BLaER1 treated with 17β-estradiol and CSF1 and Interleukin-3, amounts not matched to agents 10 nM and 100 nM (cell line): Measurements from ENCODE around the gene ADAMTS3.

Source experiments
- H3K27ac ChIP-seq, 11 experiments: shearing (Covaris generic); formaldehyde crosslinking; 2 replicates each; pipeline ENCODE4 v1.8.1; 2022
- H3K27me3 ChIP-seq, 11 experiments: shearing (Covaris generic); formaldehyde crosslinking; 2 replicates each; pipeline ENCODE4 v1.8.1; 2022
- H3K36me3 ChIP-seq, 11 experiments: shearing (Covaris generic); formaldehyde crosslinking; 2 replicates each; pipeline ENCODE4 v1.8.1; 2022
- H3K4me1 ChIP-seq, 10 experiments: shearing (Covaris generic); formaldehyde crosslinking; 2 replicates each; pipeline ENCODE4 v1.8.1; 2022
- H3K4me2 ChIP-seq, 11 experiments: shearing (Covaris generic); formaldehyde crosslinking; 2 replicates each; pipeline ENCODE4 v1.8.1; 2022
- H3K4me3 ChIP-seq, 10 experiments: shearing (Covaris generic); formaldehyde crosslinking; 2 replicates each; pipeline ENCODE4 v1.8.1; 2022
- H3K9ac ChIP-seq, 11 experiments: shearing (Covaris generic); formaldehyde crosslinking; 2 replicates each; pipeline ENCODE4 v1.8.1; 2022
- H3K9me3 ChIP-seq, 11 experiments: shearing (Covaris generic); formaldehyde crosslinking; replicated peaks in 1 of 11; 2 replicates each; pipeline ENCODE4 v1.8.1; 2022
- H4K20me1 ChIP-seq, 11 experiments: shearing (Covaris generic); formaldehyde crosslinking; 2 replicates each; pipeline ENCODE4 v1.8.1; 2022
- Cebpa-rat ChIP-seq, 11 experiments: shearing (Covaris generic); IDR thresholded peaks; 2 replicates each; pipeline ENCODE4 v1.8.1; 2022

Gene ADAMTS3

DNA sequence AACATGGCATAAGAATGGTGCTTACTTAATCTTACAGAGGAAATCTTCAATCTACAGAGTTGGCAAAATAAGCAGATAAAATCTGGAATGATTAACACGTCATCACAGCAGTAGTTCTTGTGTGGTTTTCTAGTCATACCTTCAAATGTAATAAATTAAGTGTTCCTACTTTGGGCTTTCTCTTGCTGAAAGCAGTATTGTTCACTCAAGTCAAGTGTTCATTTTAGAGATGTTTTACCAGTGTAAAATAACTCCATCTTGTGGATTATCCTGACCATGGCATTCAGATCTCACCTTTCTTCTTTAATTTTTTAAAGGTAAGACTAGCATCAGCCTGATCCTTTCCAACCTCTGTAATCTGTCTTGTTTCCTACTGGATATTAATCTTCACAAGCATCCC, 72.9 kb downstream of the ADAMTS3 start:
- Histone ChIP-seq H3K9ac (no peak overlapping the region), H3K27me3 (no peaks in the 10 kb centered on the region), H3K4me2 (no peak overlapping the region), H3K4me3 (no peak overlapping the region), H3K27ac (no peak overlapping the region), H3K4me1 (no peaks in the 10 kb centered on the region), H3K9me3 (peaks cover 16 to 30% (median 21%) of the 10 kb centered on the region in 11 experiments; a peak in 21 of 22 replicates), H4K20me1 (no peaks in the 10 kb centered on the region), H3K36me3 (no peaks in the 10 kb centered on the region)
- no peak for TF ChIP-seq Cebpa-rat (IDR thresholded peaks at IDR 0.05)

DNA sequence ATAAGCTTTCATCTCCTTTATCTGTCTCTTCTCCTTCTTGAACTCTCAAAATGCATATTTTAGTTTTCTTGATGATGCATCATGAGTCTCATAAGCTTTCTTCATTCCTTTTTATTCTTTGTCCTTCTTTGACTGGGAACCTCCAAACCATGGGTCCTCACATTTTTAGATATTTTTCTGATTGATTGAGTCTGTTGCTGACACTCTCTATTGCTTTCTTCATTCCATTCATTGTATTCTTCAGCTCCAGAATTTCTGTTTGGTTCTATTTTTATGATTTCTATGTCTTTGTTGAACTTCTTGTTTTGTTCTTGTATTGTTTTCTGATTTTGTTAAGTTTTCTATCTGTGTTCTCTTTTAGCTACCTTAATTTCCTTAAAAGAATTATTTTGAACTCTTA, 74.9 kb downstream of the ADAMTS3 start:
- Histone ChIP-seq H3K9me3 (peaks cover 6 to 14% (median 11%) of the 10 kb centered on the region in 11 experiments; a peak in 15 of 22 replicates), H3K4me3 (no peak overlapping the region), H3K27me3 (no peaks in the 10 kb centered on the region), H3K4me1 (no peaks in the 10 kb centered on the region), H3K4me2 (no peak overlapping the region), H3K36me3 (no peaks in the 10 kb centered on the region), H4K20me1 (no peaks in the 10 kb centered on the region), H3K9ac (no peak overlapping the region), H3K27ac (no peak overlapping the region)
- no peak for TF ChIP-seq Cebpa-rat (IDR thresholded peaks at IDR 0.05)

DNA sequence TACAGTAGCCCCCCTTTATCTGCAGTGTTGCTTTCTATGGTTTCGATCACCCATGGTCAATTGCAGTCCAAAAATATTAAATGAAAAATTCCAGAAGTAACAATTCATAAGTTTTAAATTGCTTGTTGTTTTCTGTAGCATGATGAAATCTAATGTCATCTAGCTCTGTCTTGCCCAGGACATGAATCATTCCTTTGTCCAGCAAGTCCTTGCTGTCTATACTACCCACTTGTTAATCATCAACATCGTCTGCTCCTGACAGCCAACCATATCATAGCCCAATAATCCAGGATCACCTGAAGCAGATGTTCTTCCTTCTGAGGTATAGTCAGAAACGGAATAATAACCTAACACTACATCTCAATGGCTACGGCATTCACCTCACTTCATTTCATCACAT, 79.8 kb downstream of the ADAMTS3 start:
- H3K9ac ChIP-seq = no peak overlapping the region

DNA sequence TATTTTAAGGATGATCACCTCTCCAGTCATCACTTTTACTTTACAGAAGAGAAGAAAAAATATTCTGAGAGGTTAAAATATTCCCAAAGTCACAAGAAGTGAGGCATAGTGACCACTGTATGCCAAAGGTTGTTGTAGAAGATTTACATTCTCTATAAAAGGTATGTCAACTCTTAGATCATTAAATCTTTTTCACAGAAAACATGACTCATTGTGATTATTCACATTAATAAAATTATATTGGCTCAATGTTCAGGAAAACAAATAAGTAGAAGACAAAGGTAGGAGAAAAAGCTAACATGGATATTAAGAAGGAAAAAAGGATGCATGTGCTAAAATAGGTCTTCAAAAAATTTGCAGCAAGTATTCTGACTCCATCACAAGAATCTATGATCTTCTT, 82.0 kb downstream of the ADAMTS3 start:
- no peak overlapping the region for H3K4me3 ChIP-seq
- H3K9ac ChIP-seq = no peak overlapping the region
- no peak for TF ChIP-seq Cebpa-rat (IDR thresholded peaks at IDR 0.05)
- no peaks in the 10 kb centered on the region for H3K36me3 ChIP-seq
- no peaks in the 10 kb centered on the region for H4K20me1 ChIP-seq
- no peaks in the 10 kb centered on the region for H3K27me3 ChIP-seq
- H3K4me1 ChIP-seq = no peaks in the 10 kb centered on the region
- H3K27ac ChIP-seq = no peak overlapping the region
- no peak overlapping the region for H3K4me2 ChIP-seq
- peaks cover 0 to 8% (median 0%) of the 10 kb centered on the region in 11 experiments; a peak in 1 of 22 replicates for H3K9me3 ChIP-seq

More for the DNA sequence above, 79.8 kb downstream of the ADAMTS3 start:
- Histone ChIP-seq H3K4me3 (no peak overlapping the region), H3K27ac (no peak overlapping the region), H3K36me3 (no peaks in the 10 kb centered on the region), H3K27me3 (no peaks in the 10 kb centered on the region), H4K20me1 (no peaks in the 10 kb centered on the region), H3K4me2 (no peak overlapping the region), H3K4me1 (no peaks in the 10 kb centered on the region), H3K9me3 (peaks cover 0 to 7% (median 4%) of the 10 kb centered on the region in 11 experiments; a peak in 7 of 22 replicates)
- TF ChIP-seq Cebpa-rat (IDR thresholded peaks at IDR 0.05) = no peak

DNA sequence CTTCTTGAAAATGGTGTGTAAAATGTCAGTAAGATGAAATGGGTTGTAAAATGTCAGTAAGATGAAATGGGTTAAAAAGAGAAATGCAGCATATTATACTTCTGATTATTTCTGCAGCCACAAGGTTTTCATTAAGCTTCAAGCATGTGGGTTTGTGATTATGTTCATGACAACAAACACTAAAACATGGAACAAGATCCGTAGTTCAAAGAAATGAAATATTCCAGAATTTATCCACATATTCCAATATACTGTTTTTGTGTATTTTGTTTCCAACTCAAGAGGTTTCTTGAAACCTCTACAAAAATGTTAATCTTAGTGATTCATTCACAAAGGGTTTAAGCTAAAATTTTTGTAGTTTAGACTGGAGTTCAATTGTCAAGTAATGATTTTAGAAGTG, 84.0 kb downstream of the ADAMTS3 start:
- no peaks in the 10 kb centered on the region for H3K4me1 ChIP-seq
- H3K27ac ChIP-seq = no peak overlapping the region
- no peak for TF ChIP-seq Cebpa-rat (IDR thresholded peaks at IDR 0.05)
- H3K27me3 ChIP-seq = no peaks in the 10 kb centered on the region
- no peaks in the 10 kb centered on the region for H3K36me3 ChIP-seq
- no peak overlapping the region for H3K9ac ChIP-seq
- H4K20me1 ChIP-seq = no peaks in the 10 kb centered on the region
- peaks cover 0 to 8% (median 0%) of the 10 kb centered on the region in 11 experiments; a peak in 1 of 22 replicates for H3K9me3 ChIP-seq
- H3K4me2 ChIP-seq = no peak overlapping the region
- H3K4me3 ChIP-seq = no peak overlapping the region

DNA sequence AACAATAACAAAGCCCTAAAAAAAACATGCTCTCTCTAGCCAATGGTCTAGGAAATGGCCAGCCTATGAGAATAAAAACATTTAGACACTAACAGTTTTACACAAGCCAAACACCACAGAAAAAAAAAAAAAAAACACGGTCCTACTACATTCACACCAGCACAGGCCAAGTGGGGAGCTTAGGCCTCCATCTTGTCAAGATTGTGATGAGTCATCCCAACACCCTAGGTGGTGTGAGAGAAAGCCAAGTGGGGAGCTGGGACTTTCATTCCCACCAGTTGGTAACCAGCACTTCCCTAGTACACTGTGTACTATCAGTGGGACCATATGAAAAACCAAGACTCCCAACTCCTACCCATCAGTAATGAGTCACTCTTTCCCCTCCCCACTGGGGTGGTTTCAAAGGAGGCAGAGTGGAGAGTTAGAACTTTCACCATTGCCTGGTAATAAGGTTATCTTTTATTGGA, 95.6 kb downstream of the ADAMTS3 start:
- Histone ChIP-seq H3K36me3 (no peaks in the 10 kb centered on the region), H3K4me2 (no peak overlapping the region), H4K20me1 (no peaks in the 10 kb centered on the region), H3K27me3 (no peaks in the 10 kb centered on the region), H3K9ac (no peak overlapping the region), H3K4me1 (no peaks in the 10 kb centered on the region), H3K9me3 (no peaks in the 10 kb centered on the region; a peak in 1 of 22 replicates), H3K4me3 (no peak overlapping the region), H3K27ac (no peak overlapping the region)
- no peak for TF ChIP-seq Cebpa-rat (IDR thresholded peaks at IDR 0.05)

DNA sequence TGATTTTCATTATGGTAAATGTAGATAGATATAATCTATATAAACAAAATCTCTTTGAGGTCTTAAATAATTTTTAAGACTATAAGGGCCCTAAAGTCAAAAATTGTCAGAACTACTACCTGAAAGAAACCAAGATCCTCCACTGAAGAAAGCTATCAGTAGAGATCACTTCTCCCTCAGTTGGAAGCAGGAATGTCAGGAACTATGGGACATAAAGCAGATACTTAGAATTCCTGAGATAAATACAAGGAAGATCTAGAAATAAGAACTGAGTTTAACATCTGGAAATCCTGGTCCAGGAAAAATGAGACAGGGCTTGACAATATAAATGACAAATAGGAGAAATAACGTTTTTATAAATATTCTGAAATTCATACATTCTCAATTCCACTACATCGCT, 97.2 kb downstream of the ADAMTS3 start:
- Histone ChIP-seq H4K20me1 (no peaks in the 10 kb centered on the region), H3K36me3 (no peaks in the 10 kb centered on the region), H3K27ac (no peak overlapping the region), H3K4me3 (no peak overlapping the region), H3K9ac (no peak overlapping the region), H3K4me1 (no peaks in the 10 kb centered on the region), H3K9me3 (no peaks in the 10 kb centered on the region; a peak in 1 of 22 replicates), H3K27me3 (no peaks in the 10 kb centered on the region), H3K4me2 (no peak overlapping the region)
- TF ChIP-seq Cebpa-rat (IDR thresholded peaks at IDR 0.05) = no peak

DNA sequence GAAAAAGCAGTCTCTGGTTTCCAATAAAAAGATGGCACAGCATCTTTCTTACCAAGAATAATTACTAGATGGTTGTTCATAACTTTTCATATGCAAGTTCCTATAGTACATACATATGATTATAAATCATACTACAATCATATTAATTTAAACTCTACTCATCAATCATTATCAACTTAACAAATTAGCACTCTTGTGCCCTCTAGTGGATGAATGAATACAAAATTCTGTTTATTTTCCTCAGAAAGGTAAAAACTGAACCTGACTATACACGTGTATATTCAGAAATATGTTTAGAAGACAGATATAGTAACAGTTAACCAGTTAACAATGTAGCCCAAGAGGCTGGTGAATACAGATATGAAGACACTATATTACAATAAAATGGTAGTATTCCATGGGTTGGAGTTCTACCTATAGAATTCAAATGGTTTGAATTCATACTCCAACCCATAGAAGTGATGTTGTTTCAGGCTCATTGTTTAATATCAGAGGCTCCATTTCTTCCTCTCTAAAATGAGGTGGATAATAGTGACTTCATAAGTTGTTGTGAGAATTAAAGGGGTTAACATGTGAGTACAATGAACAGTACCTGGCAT, 100.0 kb downstream of the ADAMTS3 start:
- Histone ChIP-seq H3K4me3 (no peak overlapping the region), H3K36me3 (no peaks in the 10 kb centered on the region), H3K4me1 (no peaks in the 10 kb centered on the region), H3K9ac (no peak overlapping the region), H3K4me2 (no peak overlapping the region), H3K9me3 (no peaks in the 10 kb centered on the region; a peak in 1 of 22 replicates), H3K27me3 (no peaks in the 10 kb centered on the region), H4K20me1 (no peaks in the 10 kb centered on the region), H3K27ac (no peak overlapping the region)
- no peak for TF ChIP-seq Cebpa-rat (IDR thresholded peaks at IDR 0.05)

DNA sequence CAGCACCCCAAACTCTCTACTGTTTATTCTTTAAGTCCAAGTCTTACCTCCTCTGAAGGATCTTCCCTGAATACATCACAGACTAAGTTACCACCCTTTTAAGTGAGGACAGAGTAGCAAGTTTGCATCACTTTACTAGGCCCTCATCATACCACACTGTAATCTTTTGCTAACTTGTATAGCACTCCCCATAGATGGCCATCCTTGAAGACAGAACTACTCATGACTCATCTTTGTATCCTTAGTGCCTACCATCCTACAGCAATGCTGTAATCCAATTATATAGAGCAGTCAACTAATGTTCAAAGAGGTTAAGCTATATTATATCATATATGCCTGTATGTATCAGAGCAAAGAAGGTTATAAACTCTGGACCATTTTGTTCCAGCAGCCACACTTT, 101.4 kb downstream of the ADAMTS3 start:
- Histone ChIP-seq H4K20me1 (no peaks in the 10 kb centered on the region), H3K4me1 (no peaks in the 10 kb centered on the region), H3K4me2 (no peak overlapping the region), H3K9ac (no peak overlapping the region), H3K27ac (no peak overlapping the region), H3K36me3 (no peaks in the 10 kb centered on the region), H3K9me3 (no peaks in the 10 kb centered on the region), H3K4me3 (no peak overlapping the region), H3K27me3 (no peaks in the 10 kb centered on the region)
- TF ChIP-seq Cebpa-rat (IDR thresholded peaks at IDR 0.05) = no peak

DNA sequence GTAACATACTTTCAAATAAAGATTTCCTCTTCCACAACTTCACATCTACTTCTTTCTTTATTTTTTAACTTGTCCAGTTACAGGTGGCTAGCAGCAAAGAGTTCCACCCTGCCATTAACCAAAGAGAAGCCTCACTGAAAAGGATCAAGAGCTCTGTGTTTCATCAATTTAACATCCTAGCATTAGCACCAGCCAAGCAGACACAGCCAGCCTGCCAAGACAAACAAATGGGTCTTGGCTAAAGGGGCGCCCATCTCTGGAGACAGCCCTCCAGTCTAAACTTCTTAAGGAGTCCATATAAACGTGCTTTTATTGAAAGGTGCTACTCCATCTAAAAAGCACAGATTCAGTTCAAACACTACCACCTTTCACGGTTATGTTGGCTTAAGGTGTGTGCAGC, 105.3 kb downstream of the ADAMTS3 start:
- no peak overlapping the region for H3K4me3 ChIP-seq
- TF ChIP-seq Cebpa-rat (IDR thresholded peaks at IDR 0.05) = no peak
- H3K36me3 ChIP-seq = no peaks in the 10 kb centered on the region
- no peaks in the 10 kb centered on the region for H3K4me1 ChIP-seq
- no peaks in the 10 kb centered on the region for H3K27me3 ChIP-seq
- no peaks in the 10 kb centered on the region for H4K20me1 ChIP-seq
- no peaks in the 10 kb centered on the region for H3K9me3 ChIP-seq
- no peak overlapping the region for H3K9ac ChIP-seq
- H3K27ac ChIP-seq = no peak overlapping the region
- no peak overlapping the region for H3K4me2 ChIP-seq
